ENCODE measurements around the gene INHBE.

DNA sequence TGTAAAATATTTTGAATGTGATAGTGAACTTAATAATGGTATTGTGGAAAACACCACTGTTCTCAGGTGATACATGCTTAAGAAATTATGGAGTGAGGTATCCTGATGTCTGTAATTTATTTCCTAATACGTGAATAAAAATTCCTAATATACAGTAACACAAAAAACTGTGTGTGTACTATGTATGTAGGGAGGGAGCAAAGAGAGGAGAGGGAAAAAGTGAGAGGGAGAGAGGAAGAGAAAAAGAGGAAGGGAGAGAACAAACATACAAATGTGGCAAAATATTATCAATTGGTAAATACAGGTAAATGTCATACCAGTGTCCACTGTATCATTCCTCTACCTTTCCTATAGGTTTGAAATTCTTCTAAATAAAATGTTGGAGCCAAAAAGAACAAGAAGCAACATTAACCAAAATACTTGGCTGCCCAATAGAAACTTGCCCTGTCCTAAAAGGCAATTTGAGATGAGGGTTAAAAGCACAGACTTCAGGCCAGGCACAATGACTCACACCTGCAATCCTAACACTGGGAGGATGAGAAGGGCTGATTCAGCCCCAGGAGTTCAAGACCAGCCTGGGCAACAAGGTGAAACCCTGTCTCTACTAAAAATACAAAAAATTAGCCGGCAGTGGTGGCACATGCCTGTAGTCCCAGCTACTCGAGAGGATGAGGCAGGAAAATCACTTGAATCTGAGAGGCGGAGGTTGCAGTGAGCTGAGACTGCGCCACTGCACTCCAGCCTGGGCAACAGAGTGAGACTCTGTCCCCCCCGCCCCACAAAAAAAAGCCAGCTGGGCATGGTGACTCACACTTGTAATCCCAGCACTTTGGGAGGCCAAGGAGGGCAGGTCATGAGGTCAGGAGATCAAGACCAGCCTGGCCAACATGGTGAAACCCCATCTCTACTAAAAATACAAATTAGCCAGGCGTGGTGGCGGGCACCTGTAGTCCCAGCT, 38.8 kb upstream of the INHBE start:
- TF ChIP-seq POLR2A (IDR thresholded peaks at IDR 0.05), result no peak
- TF ChIP-seq, protein P1, sequence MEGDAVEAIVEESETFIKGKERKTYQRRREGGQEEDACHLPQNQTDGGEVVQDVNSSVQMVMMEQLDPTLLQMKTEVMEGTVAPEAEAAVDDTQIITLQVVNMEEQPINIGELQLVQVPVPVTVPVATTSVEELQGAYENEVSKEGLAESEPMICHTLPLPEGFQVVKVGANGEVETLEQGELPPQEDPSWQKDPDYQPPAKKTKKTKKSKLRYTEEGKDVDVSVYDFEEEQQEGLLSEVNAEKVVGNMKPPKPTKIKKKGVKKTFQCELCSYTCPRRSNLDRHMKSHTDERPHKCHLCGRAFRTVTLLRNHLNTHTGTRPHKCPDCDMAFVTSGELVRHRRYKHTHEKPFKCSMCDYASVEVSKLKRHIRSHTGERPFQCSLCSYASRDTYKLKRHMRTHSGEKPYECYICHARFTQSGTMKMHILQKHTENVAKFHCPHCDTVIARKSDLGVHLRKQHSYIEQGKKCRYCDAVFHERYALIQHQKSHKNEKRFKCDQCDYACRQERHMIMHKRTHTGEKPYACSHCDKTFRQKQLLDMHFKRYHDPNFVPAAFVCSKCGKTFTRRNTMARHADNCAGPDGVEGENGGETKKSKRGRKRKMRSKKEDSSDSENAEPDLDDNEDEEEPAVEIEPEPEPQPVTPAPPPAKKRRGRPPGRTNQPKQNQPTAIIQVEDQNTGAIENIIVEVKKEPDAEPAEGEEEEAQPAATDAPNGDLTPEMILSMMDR (IDR thresholded peaks at IDR 0.05 in 4 of 5, conservative IDR thresholded peaks at IDR 0.05 in 1 of 5), result no peak

Data from gastrocnemius medialis (tissue), 4 donors.